Keratinocyte (primary cell): Measurements from ENCODE around the gene AARS2. TPM values are rescaled to one million over a fixed set of nuclear protein-coding genes. Genes with fewer than 3 reads are reported as not detected.

Experiments used
- DNase-seq: peaks from one replicate; pipeline ENCODE4 v3.0.0-alpha.2; 2011; ENCODE audit warnings: low read depth, missing footprints, low spot score
- FAIRE-seq: peaks from 2 replicates; lab custom pipeline; 2011; peaks lifted over from hg19 to GRCh38; lab: Jason Lieb, UNC
- H2AFZ ChIP-seq: 2 replicates; pipeline ENCODE4 v1.6.0; 2012; ENCODE audit warnings: low read length, control low read depth, inconsistent platforms; ENCODE audit not compliant: control insufficient read depth
- H3K27ac ChIP-seq: 2 replicates; pipeline ENCODE4 v1.5.1; 2011; ENCODE audit warnings: low read length; ENCODE audit not compliant: control insufficient read depth, insufficient read depth
- H3K27me3 ChIP-seq: 3 replicates; pipeline ENCODE4 v1.6.0; 2011; ENCODE audit warnings: low read length; ENCODE audit not compliant: control insufficient read depth, insufficient read depth; ENCODE audit errors: extremely low read depth
- H3K36me3 ChIP-seq, 2 experiments: 2 replicates in 1 of 2; 3 replicates in 1 of 2; pipeline ENCODE4 v1.5.1; 2011; ENCODE audit warnings: low read length in 2 of 2, mild to moderate bottlenecking in 1 of 2; ENCODE audit not compliant: control insufficient read depth in 2 of 2, insufficient read depth in 2 of 2; ENCODE audit errors: extremely low read depth in 1 of 2
- H3K4me1 ChIP-seq: 3 replicates; pipeline ENCODE4 v1.5.1; 2011; ENCODE audit warnings: low read length; ENCODE audit not compliant: control insufficient read depth, insufficient read depth; ENCODE audit errors: extremely low read depth
- H3K4me2 ChIP-seq: 3 replicates; pipeline ENCODE4 v1.6.0; 2011; ENCODE audit warnings: low read depth, low read length; ENCODE audit not compliant: control insufficient read depth, insufficient read depth; ENCODE audit errors: extremely low read depth
- H3K4me3 ChIP-seq, 3 experiments: fragments of 200-600 bp in 1 of 3; sonication (generic) in 1 of 3; 2 replicates in 2 of 3; 3 replicates in 1 of 3; pipeline ENCODE4 v1.5.1; 2011 to 2016; ENCODE audit warnings: low read length in 3 of 3, mild to moderate bottlenecking in 3 of 3, control low read depth in 2 of 3, inconsistent platforms in 1 of 3, low read depth in 1 of 3, mixed read lengths in 1 of 3, mixed run types in 1 of 3, moderate library complexity in 1 of 3; ENCODE audit not compliant: control insufficient read depth in 2 of 3, insufficient read depth in 2 of 3; ENCODE audit errors: extremely low read depth in 1 of 3
- H3K79me2 ChIP-seq: 2 replicates; pipeline ENCODE4 v1.6.0; 2012; ENCODE audit warnings: low read length; ENCODE audit not compliant: control insufficient read depth, insufficient read depth
- H3K9ac ChIP-seq: 3 replicates; pipeline ENCODE4 v1.6.0; 2011; ENCODE audit warnings: low read length; ENCODE audit not compliant: control insufficient read depth, insufficient read depth; ENCODE audit errors: extremely low read depth
- H3K9me1 ChIP-seq: 3 replicates; pipeline ENCODE4 v1.6.0; 2011; ENCODE audit warnings: low read length; ENCODE audit not compliant: control insufficient read depth, insufficient read depth; ENCODE audit errors: extremely low read depth
- H3K9me3 ChIP-seq: 2 replicates; pipeline ENCODE4 v1.5.1; 2012; ENCODE audit warnings: low read depth, low read length; ENCODE audit not compliant: control insufficient read depth
- H4K20me1 ChIP-seq: 3 replicates; pipeline ENCODE4 v1.6.0; 2011; ENCODE audit warnings: low read length; ENCODE audit not compliant: control insufficient read depth, insufficient read depth; ENCODE audit errors: extremely low read depth
- CTCF ChIP-seq, 3 experiments: IDR thresholded peaks in 1 of 3; conservative IDR thresholded peaks in 1 of 3; optimal IDR thresholded peaks in 1 of 3; 2 replicates in 2 of 3; 3 replicates in 1 of 3; pipeline versions ENCODE3 to v1.5.1; 2011; ENCODE audit warnings: low read length in 3 of 3, mild to moderate bottlenecking in 3 of 3, moderate library complexity in 2 of 3, control low read depth in 1 of 3, inconsistent platforms in 1 of 3; ENCODE audit not compliant: insufficient read depth in 2 of 3; ENCODE audit errors: extremely low read depth in 1 of 3
- EZH2 ChIP-seq: IDR thresholded peaks from one replicate; pipeline ENCODE4 v1.6.1; 2012; ENCODE audit warnings: inconsistent platforms, mild to moderate bottlenecking, low read length, moderate library complexity
- dilution Hi-C: fragments of 300-500 bp; cut with MboI; formaldehyde crosslinking; loops from one replicate; pipeline ENCODE4 v1.7.0; 2020; ENCODE audit warnings: low sequenced_read_pairs; ENCODE audit not compliant: extremely low pct_ligation_motif_present
- polyA plus RNA-seq, 5 experiments: library from polyadenylated mRNA; depleted of rRNA in 3 of 5; stranded (reverse) in 3 of 5; stranded (forward) in 1 of 5; unstranded in 1 of 5; fragments of >200 nt; gene quantifications; 1 replicate in 1 of 5; 2 replicates in 3 of 5; 3 replicates in 1 of 5; pipeline versions ENCODE4 v1.2.1 to v1.2.3, GENCODE V29; 2011 to 2012; ENCODE audit warnings: missing spikeins in 2 of 5, low read depth in 1 of 5, low replicate concordance in 1 of 5

The AARS2 gene
- polyA plus RNA-seq, 1 donor (not counting 4 experiments of a cell fraction or from before 2014, with no cell fraction given) = 5.8 TPM

GRCh38 chr6:44294832-44295791 lies 18.0 kb downstream of the AARS2 start:
- Histone ChIP-seq H3K27ac (no peak overlapping the region), H2AFZ (no peak overlapping the region), H3K9me3 (no peaks in the 10 kb centered on the region), H3K4me1 (peaks cover 7% of the 10 kb centered on the region), H3K4me3 (no peak overlapping the region), H3K79me2 (no peaks in the 10 kb centered on the region), H3K9me1 (no peaks in the 10 kb centered on the region), H3K36me3 (peaks cover under 1 to 3% of the 10 kb centered on the region in 2 experiments), H3K27me3 (peaks cover 54% of the 10 kb centered on the region), H3K4me2 (no peak overlapping the region), H4K20me1 (peaks cover 3% of the 10 kb centered on the region), H3K9ac (no peak overlapping the region)
- TF ChIP-seq EZH2 = peak; percentile 21
- no peak for TF ChIP-seq CTCF (optimal IDR thresholded peaks at IDR 0.05 in 1 of 3, IDR thresholded peaks at IDR 0.05 in 1 of 3, conservative IDR thresholded peaks at IDR 0.05 in 1 of 3; ENCODE audit: extremely low read depth in 1 of 3, insufficient read depth in 2 of 3, low read length in 3 of 3)
- DNase-seq (no peak), FAIRE-seq (no peak)
- dilution Hi-C loops = no loop called here

- Histone ChIP-seq H2AFZ (no peak overlapping the region), H3K4me2 (no peak overlapping the region), H3K9me3 (no peaks in the 10 kb centered on the region), H3K4me3 (no peak overlapping the region), H3K36me3 (no peaks in the 10 kb centered on the region), H3K27ac (no peak overlapping the region), H3K9ac (no peak overlapping the region), H3K9me1 (no peaks in the 10 kb centered on the region), H3K4me1 (peaks cover 4% of the 10 kb centered on the region), H4K20me1 (peaks cover 3% of the 10 kb centered on the region), H3K79me2 (no peaks in the 10 kb centered on the region), H3K27me3 (peaks cover 59% of the 10 kb centered on the region)
- no peak for TF ChIP-seq CTCF (optimal IDR thresholded peaks at IDR 0.05 in 1 of 3, IDR thresholded peaks at IDR 0.05 in 1 of 3, conservative IDR thresholded peaks at IDR 0.05 in 1 of 3; ENCODE audit: extremely low read depth in 1 of 3, insufficient read depth in 2 of 3, low read length in 3 of 3)
- TF ChIP-seq EZH2 = no peak
- FAIRE-seq = no peak
- DNase-seq = no peak
- dilution Hi-C loops = no loop called here
Observed at GRCh38 chr6:44292661-44293365, 20.3 kb downstream of the AARS2 start.
